Measurements from ENCODE around the gene GPATCH2. TPM values are rescaled to one million over a fixed set of nuclear protein-coding genes. Genes with fewer than 3 reads are reported as not detected.
A peak's percentile ranks its signal among the peaks of the same experiment; 100 is the strongest.

The GPATCH2 gene
- polyA plus RNA-seq, 1 of the 3 experiments (the other 2 are of a cell fraction): 4.2 TPM

DNA sequence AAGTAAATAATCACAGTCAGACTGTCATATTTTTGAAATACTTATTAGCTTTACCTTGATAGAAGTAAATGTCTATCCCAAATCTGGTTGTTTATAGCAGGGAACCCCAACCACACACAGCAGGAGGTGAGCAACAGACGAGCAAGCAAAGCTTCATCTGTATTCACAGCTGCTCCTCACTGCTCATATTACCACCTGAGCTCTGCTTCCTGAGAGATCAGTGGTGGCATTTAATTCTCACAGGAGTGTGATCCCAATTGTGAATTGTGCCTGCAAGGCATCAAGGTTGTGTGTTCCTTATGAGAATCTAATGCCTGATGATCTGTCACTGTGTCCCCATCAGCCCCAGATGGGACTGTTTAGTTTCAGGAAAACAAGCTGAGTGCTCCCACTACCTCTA is 104.3 kb downstream of the GPATCH2 start:
- 89% methylated on average over 1 of the region's 1 CpG for WGBS (ENCODE audit: low lambda C conversion rate)

GRCh38 chr1:217525773-217526490 is 105.0 kb downstream of the GPATCH2 start:
- peaks cover 9% of the 10 kb centered on the region; the same call in 1 of the 2 replicates for H3K9me3 ChIP-seq
- ChIA-PET POLR2A (no interaction called here), CTCF (no interaction called here)
- TF ChIP-seq MXI1 (IDR thresholded peaks at IDR 0.05; ENCODE audit: low read depth, low read length): no peak
- TF ChIP-seq FOSL2 (IDR thresholded peaks at IDR 0.05; ENCODE audit: borderline replicate concordance, low read depth): no peak
- TF ChIP-seq EP300 (IDR thresholded peaks at IDR 0.05; ENCODE audit: borderline replicate concordance in 1 of 2, low read depth in 1 of 2, low read length in 1 of 2): no peak
- no peak for TF ChIP-seq NFIC (IDR thresholded peaks at IDR 0.05; ENCODE audit: borderline replicate concordance)
- peaks cover 4% of the 10 kb centered on the region for H3K79me2 ChIP-seq (ENCODE audit: insufficient read depth)
- no peaks in the 10 kb centered on the region for H3K9me2 ChIP-seq
- DNase-seq: no peak
- H3F3A ChIP-seq (replicated peaks; ENCODE audit: insufficient read depth): peaks cover 12% of the 10 kb centered on the region
- H3K9ac ChIP-seq: no peak overlapping the region
- H3K4me3 ChIP-seq (ENCODE audit: low read depth in 2 of 2, low read length in 1 of 2): no peak overlapping the region
- 97% methylated on average over 3 of the region's 3 CpGs for WGBS (ENCODE audit: low lambda C conversion rate)
- H3K36me3 ChIP-seq (replicated peaks in 1 of 2; ENCODE audit: control insufficient read depth in 1 of 2, insufficient read depth in 2 of 2, low read length in 1 of 2): peaks cover 3 to 4% of the 10 kb centered on the region in 2 experiments
- H3K4me2 ChIP-seq: no peak overlapping the region
- H3K27ac ChIP-seq (ENCODE audit: low read depth in 2 of 2, low read length in 1 of 2): 0 out of 4 replicates have a peak overlapping the region, but pooled peaks of 1 of the 2 experiments have one; percentile 23
- H3K27me3 ChIP-seq (ENCODE audit: insufficient read depth): no peaks in the 10 kb centered on the region
- H2AFZ ChIP-seq (ENCODE audit: low read depth): no peak overlapping the region
- no peaks in the 10 kb centered on the region for H4K20me1 ChIP-seq (ENCODE audit: insufficient read depth)
- H3K4me1 ChIP-seq (ENCODE audit: control insufficient read depth in 1 of 2, insufficient read depth in 2 of 2, low read depth in 1 of 2, low read length in 1 of 2): peaks cover 0 to 11% of the 10 kb centered on the region in 2 experiments; a peak in 3 of 4 replicates

More for the DNA sequence above, 104.3 kb downstream of the GPATCH2 start:
- Histone ChIP-seq H3K4me3 (ENCODE audit: low read depth in 2 of 2, low read length in 1 of 2) (no peak overlapping the region), H3K9ac (no peak overlapping the region), H3K9me2 (no peaks in the 10 kb centered on the region), H2AFZ (ENCODE audit: low read depth) (no peak overlapping the region), H3K36me3 (replicated peaks in 1 of 2; ENCODE audit: control insufficient read depth in 1 of 2, insufficient read depth in 2 of 2, low read length in 1 of 2) (peaks cover 3 to 4% of the 10 kb centered on the region in 2 experiments), H3F3A (replicated peaks; ENCODE audit: insufficient read depth) (peaks cover 12% of the 10 kb centered on the region), H3K4me2 (no peak overlapping the region), H3K27ac (ENCODE audit: low read depth in 2 of 2, low read length in 1 of 2) (0 out of 4 replicates have a peak overlapping the region, but pooled peaks of 1 of the 2 experiments have one; percentile 23), H3K27me3 (ENCODE audit: insufficient read depth) (no peaks in the 10 kb centered on the region), H4K20me1 (ENCODE audit: insufficient read depth) (no peaks in the 10 kb centered on the region), H3K4me1 (ENCODE audit: control insufficient read depth in 1 of 2, insufficient read depth in 2 of 2, low read depth in 1 of 2, low read length in 1 of 2) (peaks cover 0 to 11% of the 10 kb centered on the region in 2 experiments; a peak in 3 of 4 replicates), H3K9me3 (peaks cover 9% of the 10 kb centered on the region; the same call in 1 of the 2 replicates), H3K79me2 (ENCODE audit: insufficient read depth) (peaks cover 1% of the 10 kb centered on the region)
- no peak for TF ChIP-seq CHD2 (IDR thresholded peaks at IDR 0.05; ENCODE audit: low read length, partially characterized antibody)
- TF ChIP-seq PBX3 (IDR thresholded peaks at IDR 0.05): no peak
- TF ChIP-seq CTCF (IDR thresholded peaks at IDR 0.05): no peak
- no peak for TF ChIP-seq NRF1 (IDR thresholded peaks at IDR 0.05; ENCODE audit: low read depth, low read length)
- DNase-seq: no peak
- ChIA-PET POLR2A (no interaction called here), CTCF (no interaction called here)
